Brain microvascular endothelial cell (primary cell): ENCODE results near the gene EEF1G.
"Not testable (repeated sequence)": the region's sequence is repeated elsewhere in the genome, so short reads cannot be mapped to it uniquely, and the experiment has no call there.

Experiments
- DNase-seq: peaks from one replicate; pipeline ENCODE4 v3.0.0-alpha.2; 2020
- H3K27ac ChIP-seq: fragments of 250-450 bp; sonication (Bioruptor Pico); 2 replicates; pipeline ENCODE4 v1.5.1; 2020; ENCODE audit warnings: mild to moderate bottlenecking, moderate library complexity
- H3K27me3 ChIP-seq: fragments of 250-450 bp; sonication (Bioruptor Pico); replicated peaks from 2 replicates; pipeline ENCODE4 v1.5.1; 2020; ENCODE audit warnings: mild to moderate bottlenecking
- H3K36me3 ChIP-seq: fragments of 250-450 bp; sonication (Bioruptor Pico); replicated peaks from 2 replicates; pipeline ENCODE4 v1.5.1; 2020; ENCODE audit warnings: mild to moderate bottlenecking
- H3K4me3 ChIP-seq: 2 replicates; pipeline ENCODE4 v1.5.1; 2011; ENCODE audit warnings: low read depth, mild to moderate bottlenecking, control low read depth, low read length, moderate library complexity
- in situ Hi-C: cut with HindIII; loops from 2 replicates; pipeline ENCODE4 v1.10.0; 2017; ENCODE audit warnings: low sequenced_read_pairs, low pct_ligation_motif_present
- TF ChIP-seq, protein P1 (sequence below): IDR thresholded peaks from 2 replicates; pipeline ENCODE4 v1.5.1; 2011; ENCODE audit warnings: low read depth, mild to moderate bottlenecking, moderate library complexity, low read length, control low read depth, inconsistent platforms; ENCODE audit errors: missing control alignments

Gene EEF1G

DNA sequence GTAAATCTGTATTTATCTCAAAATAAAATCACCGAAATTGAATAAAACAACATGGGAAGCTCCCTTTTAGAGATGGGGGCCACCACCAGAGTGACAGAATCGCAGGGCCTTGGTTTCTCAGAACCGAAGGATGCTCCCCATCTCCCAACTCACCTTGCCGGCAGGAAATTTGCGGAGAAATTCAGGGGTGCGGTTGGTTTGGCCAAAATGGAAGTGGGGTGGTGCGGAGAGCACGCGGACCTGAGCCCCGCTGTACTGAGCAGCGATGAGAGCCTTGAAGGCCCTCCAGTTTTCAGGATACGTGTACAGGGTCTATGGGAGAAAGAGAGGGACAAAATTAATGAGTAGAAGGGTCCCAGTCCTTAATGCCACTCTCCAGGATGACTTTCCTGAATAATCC, 1.3 kb downstream of the EEF1G start:
- peaks cover 51% of the 10 kb centered on the region for H3K36me3 ChIP-seq
- H3K27me3 ChIP-seq = no peaks in the 10 kb centered on the region
- TF ChIP-seq, protein P1, sequence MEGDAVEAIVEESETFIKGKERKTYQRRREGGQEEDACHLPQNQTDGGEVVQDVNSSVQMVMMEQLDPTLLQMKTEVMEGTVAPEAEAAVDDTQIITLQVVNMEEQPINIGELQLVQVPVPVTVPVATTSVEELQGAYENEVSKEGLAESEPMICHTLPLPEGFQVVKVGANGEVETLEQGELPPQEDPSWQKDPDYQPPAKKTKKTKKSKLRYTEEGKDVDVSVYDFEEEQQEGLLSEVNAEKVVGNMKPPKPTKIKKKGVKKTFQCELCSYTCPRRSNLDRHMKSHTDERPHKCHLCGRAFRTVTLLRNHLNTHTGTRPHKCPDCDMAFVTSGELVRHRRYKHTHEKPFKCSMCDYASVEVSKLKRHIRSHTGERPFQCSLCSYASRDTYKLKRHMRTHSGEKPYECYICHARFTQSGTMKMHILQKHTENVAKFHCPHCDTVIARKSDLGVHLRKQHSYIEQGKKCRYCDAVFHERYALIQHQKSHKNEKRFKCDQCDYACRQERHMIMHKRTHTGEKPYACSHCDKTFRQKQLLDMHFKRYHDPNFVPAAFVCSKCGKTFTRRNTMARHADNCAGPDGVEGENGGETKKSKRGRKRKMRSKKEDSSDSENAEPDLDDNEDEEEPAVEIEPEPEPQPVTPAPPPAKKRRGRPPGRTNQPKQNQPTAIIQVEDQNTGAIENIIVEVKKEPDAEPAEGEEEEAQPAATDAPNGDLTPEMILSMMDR = no peak
- in situ Hi-C loops = loop anchor here (25.0 kb wide), 1 partner anchor 185 kb away; no protein-coding TSS in a partner anchor
- H3K4me3 ChIP-seq = peak overlapping the region; percentile 98
- DNase-seq = no peak
- no peak overlapping the region for H3K27ac ChIP-seq

DNA sequence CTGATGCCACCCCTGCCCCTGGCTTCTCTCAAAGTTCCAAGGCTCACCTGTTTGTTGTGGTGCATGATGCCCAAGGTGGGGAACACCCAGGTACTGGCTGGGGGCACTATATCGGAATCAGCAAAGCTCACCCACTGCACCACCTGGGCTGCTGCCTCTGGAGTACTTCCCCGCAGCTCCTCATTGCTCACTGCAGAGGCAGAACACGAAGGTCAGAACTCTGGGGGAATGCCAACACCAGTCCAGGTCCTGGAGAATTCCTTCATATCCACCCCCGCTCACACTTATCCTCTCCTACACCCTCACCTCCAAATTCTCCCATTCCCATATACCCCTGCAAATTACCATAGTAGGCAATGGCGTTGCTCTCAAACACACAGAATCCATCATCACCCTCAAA, 2.2 kb downstream of the EEF1G start:
- Histone ChIP-seq H3K4me3 (peak overlapping the region; percentile 9), H3K36me3 (peaks cover 60% of the 10 kb centered on the region)
- not testable (repeated sequence) for H3K27ac ChIP-seq, H3K27me3 ChIP-seq, DNase-seq
- in situ Hi-C loops = loop anchor here (25.0 kb wide), 1 partner anchor 184 kb away; no protein-coding TSS in a partner anchor

DNA sequence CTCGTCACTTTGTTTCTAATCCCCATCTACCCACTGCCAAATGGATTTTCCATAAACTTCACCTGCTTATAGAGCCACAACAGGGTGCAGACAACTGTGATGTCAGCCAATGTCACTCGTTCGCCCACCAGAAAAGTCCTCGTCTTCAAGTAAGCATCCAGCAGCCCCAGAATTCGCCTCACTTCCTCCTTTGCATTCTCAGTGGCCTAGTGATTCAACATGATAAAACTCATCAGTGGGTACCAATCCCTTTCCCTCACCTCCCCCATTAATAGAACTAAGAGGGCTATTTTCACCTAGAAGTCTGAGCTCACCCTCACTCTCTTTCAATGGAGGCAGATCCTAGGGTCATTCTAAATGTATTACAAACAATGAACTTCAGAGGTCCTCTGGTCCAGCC, 2.8 kb downstream of the EEF1G start:
- in situ Hi-C loops = loop anchor here (25.0 kb wide), 1 partner anchor 184 kb away; no protein-coding TSS in a partner anchor
- not testable (repeated sequence) for DNase-seq, H3K27me3 ChIP-seq, H3K4me3 ChIP-seq, H3K27ac ChIP-seq
- H3K36me3 ChIP-seq = peaks cover 66% of the 10 kb centered on the region

DNA sequence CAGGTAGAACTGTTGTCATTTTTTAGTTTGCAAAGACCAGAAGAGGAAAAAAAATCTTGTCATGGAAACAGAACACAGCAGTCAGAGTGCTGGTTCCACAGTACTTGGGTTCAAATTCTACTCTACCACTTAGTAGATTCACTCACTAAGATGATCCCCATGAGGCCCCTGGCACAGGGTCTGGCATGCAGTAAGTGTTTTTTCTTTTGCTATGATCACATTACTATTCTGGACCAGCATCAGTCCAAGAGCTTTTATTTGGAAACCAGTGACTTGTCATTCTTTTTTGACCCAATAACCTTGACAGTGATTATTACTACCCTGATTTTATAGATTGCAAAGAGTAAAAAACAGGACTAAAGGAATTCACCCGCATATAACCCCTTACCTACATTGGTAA, 4.1 kb downstream of the EEF1G start:
- H3K4me3 ChIP-seq = no peak overlapping the region
- no peak for DNase-seq
- in situ Hi-C loops = loop anchor here (25.0 kb wide), 1 partner anchor 182 kb away; no protein-coding TSS in a partner anchor
- no peak overlapping the region for H3K27ac ChIP-seq
- peaks cover 78% of the 10 kb centered on the region for H3K36me3 ChIP-seq
- TF ChIP-seq, protein P1 = no peak
- no peaks in the 10 kb centered on the region for H3K27me3 ChIP-seq

DNA sequence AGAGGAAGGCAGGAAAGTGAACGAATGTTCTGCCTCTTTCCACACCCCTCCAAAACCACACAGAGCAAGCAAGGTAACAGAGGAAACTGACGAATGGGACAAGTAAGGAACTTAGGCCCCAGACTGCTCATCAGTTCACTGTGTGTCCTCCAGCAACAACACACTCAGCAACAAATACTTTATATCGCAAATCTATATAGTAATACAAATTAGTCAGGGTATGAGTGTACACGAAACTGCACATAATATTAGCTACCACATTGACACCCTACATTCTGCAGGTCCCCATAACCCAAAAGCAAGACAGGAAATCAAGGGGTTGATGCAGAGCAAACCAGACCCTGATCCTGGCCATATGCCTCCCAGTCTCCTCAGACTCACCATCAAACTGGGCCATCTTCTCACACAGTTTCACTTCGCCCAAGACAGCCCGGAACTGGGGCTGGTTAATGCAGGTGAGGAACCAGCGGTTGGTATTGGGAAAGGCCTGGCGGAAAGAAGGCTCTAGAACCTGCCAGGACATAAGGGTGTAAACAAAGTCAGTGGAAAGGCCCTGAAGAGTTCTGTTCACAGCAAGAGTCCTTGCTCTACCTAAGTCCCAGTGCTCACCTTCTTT, 6.6 kb downstream of the EEF1G start:
- TF ChIP-seq, protein P1 = no peak
- Histone ChIP-seq H3K27ac (no peak overlapping the region), H3K4me3 (no peak overlapping the region), H3K27me3 (no peaks in the 10 kb centered on the region), H3K36me3 (peaks cover 93% of the 10 kb centered on the region)
- in situ Hi-C loops = loop anchor here (25.0 kb wide), 1 partner anchor 180 kb away; no protein-coding TSS in a partner anchor
- no peak for DNase-seq

DNA sequence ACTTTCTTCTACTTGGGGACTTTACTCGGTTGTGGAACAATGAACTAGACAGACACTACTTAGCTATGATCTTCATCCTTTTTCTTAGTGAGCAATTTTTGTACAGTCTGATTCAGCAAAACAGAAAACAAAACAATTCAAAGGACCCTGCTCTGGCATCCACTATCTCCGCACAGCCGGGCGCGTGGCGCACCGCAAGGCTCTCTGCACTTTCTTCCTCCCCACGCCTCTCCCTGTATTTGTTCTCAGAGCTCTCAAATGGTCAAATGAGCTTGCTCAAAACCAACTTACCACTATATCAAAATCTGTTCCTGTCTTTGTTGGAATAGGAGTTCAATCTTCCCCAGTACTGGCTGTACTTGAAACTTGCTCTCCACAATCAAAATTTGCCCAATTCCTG, 7.4 kb downstream of the EEF1G start:
- in situ Hi-C loops = loop anchor here (25.0 kb wide), 1 partner anchor 179 kb away; no protein-coding TSS in a partner anchor
- TF ChIP-seq, protein P1 = no peak

More for the DNA sequence above, 7.4 kb downstream of the EEF1G start:
- Histone ChIP-seq H3K27me3 (no peaks in the 10 kb centered on the region), H3K27ac (no peak overlapping the region), H3K36me3 (peaks cover 90% of the 10 kb centered on the region), H3K4me3 (no peak overlapping the region)
- no peak for DNase-seq
